ENCODE measurements around the gene TSEN54. TPM values are rescaled to one million over a fixed set of nuclear protein-coding genes. Genes with fewer than 3 reads are reported as not detected.

The TSEN54 gene
- 24.6 to 49.5 TPM (median 42.8 TPM) in 5 replicates for total RNA-seq (2022; extraction: Qiagen RNA extraction; ENCODE audit: low read depth)

DNA sequence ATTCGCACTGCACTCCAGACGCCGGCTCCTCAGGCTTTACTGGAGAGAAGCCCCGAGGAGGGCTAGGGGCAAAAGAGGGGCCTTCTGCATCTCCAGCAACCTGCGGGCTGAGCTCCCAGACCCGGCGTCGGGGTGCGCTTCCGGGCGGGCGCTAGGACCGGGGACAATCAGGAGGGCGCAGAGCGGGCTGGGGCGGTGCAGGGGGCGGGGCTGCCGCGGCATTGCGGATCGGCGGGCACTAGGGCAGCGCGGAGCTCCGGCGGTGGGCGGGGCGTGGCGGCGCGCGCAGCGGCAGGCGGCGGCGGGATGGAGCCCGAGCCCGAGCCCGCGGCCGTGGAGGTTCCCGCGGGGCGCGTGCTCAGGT, at the start of gene TSEN54:
Gene TSEN54 (plus strand): TSS at position 274 of the 364 bp plus-strand sequence. CDS start 33 bp downstream, at position 307.

DNA sequence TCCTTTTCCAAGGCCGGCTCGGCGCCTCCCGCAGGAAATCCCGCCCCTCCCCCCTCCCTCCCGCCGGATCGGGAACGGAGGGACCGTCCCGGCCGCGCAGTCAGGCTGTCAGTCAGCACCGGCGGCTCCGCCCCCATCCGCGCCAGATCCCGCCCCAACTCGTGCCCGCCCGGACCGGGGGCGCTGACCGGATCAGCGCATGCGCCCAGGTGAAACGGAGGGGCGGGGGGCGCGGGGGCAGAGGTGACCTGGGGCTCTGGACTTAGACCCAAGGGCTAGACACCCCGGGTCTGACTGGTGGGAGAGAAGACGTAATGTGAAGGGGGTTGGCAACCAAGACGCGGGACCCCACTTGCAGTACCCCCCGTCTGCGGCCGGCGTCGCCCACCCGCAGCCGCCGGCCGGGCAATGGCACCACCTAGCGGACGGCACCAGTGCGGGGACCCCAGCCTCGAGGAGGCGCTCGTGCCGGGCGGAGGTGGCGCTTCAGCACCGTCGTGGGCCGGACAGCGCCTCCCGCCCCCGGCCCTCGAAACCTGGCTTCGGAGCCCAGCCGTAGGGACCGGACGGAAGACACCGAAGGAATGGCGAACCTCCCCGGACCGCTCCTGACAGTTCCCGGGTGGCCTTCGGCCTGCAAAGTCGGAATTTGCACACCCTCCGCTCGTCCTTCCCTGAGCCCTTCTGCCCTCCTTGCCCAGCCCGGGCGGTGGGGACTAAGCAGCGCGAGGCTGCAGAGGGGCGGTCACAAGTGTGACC, 653 bp upstream of the TSEN54 start, which contains the start of gene CASKIN2:
Gene CASKIN2 (minus strand): TSS at position 42 of the 759 bp plus-strand sequence. CDS start 1,733 bp downstream, outside the sequence.

DNA sequence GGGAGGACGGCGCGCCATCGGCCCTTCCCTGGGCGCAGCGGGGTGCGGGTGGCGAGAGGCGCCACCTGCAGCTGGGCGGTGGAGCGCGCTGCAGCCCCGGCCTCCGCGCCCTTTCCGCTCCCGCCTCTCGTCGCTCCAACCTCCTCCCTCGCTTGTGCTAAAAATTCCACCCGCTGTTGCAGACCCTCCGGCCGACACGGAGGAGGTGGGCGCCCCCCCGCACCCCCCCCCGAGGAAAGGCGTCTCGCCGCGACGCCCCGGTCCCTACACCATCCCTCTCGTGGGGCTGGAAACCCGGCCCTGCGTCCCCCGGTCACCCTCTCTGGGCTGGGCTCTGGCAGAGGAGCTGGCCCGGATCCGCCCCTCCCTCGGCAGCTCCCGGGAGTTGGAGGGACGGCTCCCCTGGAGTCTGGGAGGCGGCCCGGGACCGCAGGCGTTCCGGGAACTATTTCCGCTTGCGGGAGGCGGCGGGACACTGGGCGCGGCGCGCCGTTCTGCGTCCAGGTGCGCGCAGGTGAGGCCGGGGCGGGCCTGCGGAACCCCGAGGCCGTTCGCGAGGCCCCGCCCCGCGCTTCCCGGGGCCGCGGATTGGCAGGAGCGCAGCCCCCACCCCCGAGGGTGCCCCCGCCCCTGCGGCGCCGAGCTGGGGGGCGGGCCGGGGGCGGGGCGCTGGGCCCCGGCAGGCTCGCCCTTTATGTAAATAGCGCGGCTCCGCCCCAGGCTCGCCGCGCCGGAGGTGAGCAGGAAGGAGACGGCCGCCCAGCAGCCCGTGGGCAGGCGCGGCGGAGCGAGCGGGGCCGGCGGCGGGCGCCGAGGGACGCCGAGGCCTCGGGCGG, 8.9 kb downstream of the TSEN54 start, which contains the start of gene LLGL2:
Gene LLGL2 (plus strand): TSS at position 728 of the 836 bp plus-strand sequence. CDS start 17,730 bp downstream, outside the sequence.

Other genes starting within 250 kb of the TSEN54 start
- 32.8 to 37.8 TPM (median 37.2 TPM) in 5 replicates for gene MIF4GD, start 245.3 kb upstream of the TSEN54 start, total RNA-seq (2022; extraction: Qiagen RNA extraction; ENCODE audit: low read depth)
- 18.2 to 25.0 TPM (median 21.2 TPM) in 5 replicates for gene SLC25A19, start 227.1 kb upstream of the TSEN54 start, total RNA-seq (2022; extraction: Qiagen RNA extraction; ENCODE audit: low read depth)
- gene GRB2, start 110.8 kb upstream of the TSEN54 start, total RNA-seq (2022; extraction: Qiagen RNA extraction; ENCODE audit: low read depth): 97.4 to 132 TPM (median 98.2 TPM) in 5 replicates
- 35.5 to 49.1 TPM (median 43.1 TPM) in 5 replicates for gene TMEM94, start 59.9 kb upstream of the TSEN54 start, total RNA-seq (2022; extraction: Qiagen RNA extraction; ENCODE audit: low read depth)
- gene CASKIN2, start 991 bp upstream of the TSEN54 start, total RNA-seq (2022; extraction: Qiagen RNA extraction; ENCODE audit: low read depth): 7.5 to 12.7 TPM (median 9.3 TPM) in 5 replicates
- 13.4 to 28.9 TPM (median 25.5 TPM) in 5 replicates for gene LLGL2, start 9.2 kb downstream of the TSEN54 start, total RNA-seq (2022; extraction: Qiagen RNA extraction; ENCODE audit: low read depth)
- 33.4 to 72.6 TPM (median 52.6 TPM) in 5 replicates for gene MYO15B, start 71.3 kb downstream of the TSEN54 start, total RNA-seq (2022; extraction: Qiagen RNA extraction; ENCODE audit: low read depth)
- gene SMIM5, start 116.9 kb downstream of the TSEN54 start, total RNA-seq (2022; extraction: Qiagen RNA extraction; ENCODE audit: low read depth): 0.32 to 2.4 TPM (median 0.59 TPM) in 5 replicates
- gene RECQL5, start 150.6 kb downstream of the TSEN54 start, total RNA-seq (2022; extraction: Qiagen RNA extraction; ENCODE audit: low read depth): 16.6 to 26.3 TPM (median 25.0 TPM) in 5 replicates
- gene SAP30BP, start 150.8 kb downstream of the TSEN54 start, total RNA-seq (2022; extraction: Qiagen RNA extraction; ENCODE audit: low read depth): 103 to 124 TPM (median 110 TPM) in 5 replicates
- 40.8 to 63.1 TPM (median 55.6 TPM) in 5 replicates for gene ITGB4, start 204.9 kb downstream of the TSEN54 start, total RNA-seq (2022; extraction: Qiagen RNA extraction; ENCODE audit: low read depth)
- 46.3 to 75.9 TPM (median 65.6 TPM) in 5 replicates for gene GALK1, start 248.7 kb downstream of the TSEN54 start, total RNA-seq (2022; extraction: Qiagen RNA extraction; ENCODE audit: low read depth)

All from A549 treated with RU486 at 1 μM for 4 hours (cell line).